Lung (tissue), 12 donors: ENCODE data around the gene UBB. TPM values are rescaled to one million over a fixed set of nuclear protein-coding genes. Genes with fewer than 3 reads are reported as not detected.

ENCODE experiments used
- ATAC-seq: fragments of 200-7000 bp; cut with Tn5 transposase; one replicate; pipeline ENCODE4 v1.9.1; 2020; ENCODE audit warnings: moderate number of reproducible peaks; ENCODE audit not compliant: insufficient read depth, low FRiP score
- DNase-seq, 3 donors: peaks; one replicate each; pipeline ENCODE4 v3.0.0-alpha.2; 2013 to 2017
- H3K27ac ChIP-seq, 2 donors: one replicate each; pipeline ENCODE4 v1.5.1; 2013; ENCODE audit warnings: mild to moderate bottlenecking in 2 of 2, moderate library complexity in 2 of 2, control low read depth in 1 of 2, inconsistent platforms in 1 of 2, low read depth in 1 of 2, low read length in 1 of 2
- H3K27me3 ChIP-seq, 3 donors: one replicate each; pipeline ENCODE4 v1.5.1; 2013; ENCODE audit warnings: low read length in 2 of 3; ENCODE audit not compliant: control insufficient read depth in 3 of 3, insufficient read depth in 3 of 3
- H3K36me3 ChIP-seq, 4 donors: one replicate each; pipeline ENCODE4 v1.5.1; 2013; ENCODE audit warnings: low read length in 4 of 4, mild to moderate bottlenecking in 1 of 4, moderate library complexity in 1 of 4; ENCODE audit not compliant: control insufficient read depth in 4 of 4, insufficient read depth in 4 of 4
- H3K4me1 ChIP-seq, 5 donors: one replicate each; pipeline ENCODE4 v1.5.1; 2013; ENCODE audit warnings: low read length in 5 of 5, mild to moderate bottlenecking in 2 of 5, moderate library complexity in 1 of 5; ENCODE audit not compliant: control insufficient read depth in 5 of 5, insufficient read depth in 5 of 5
- H3K4me3 ChIP-seq: one replicate; pipeline ENCODE4 v1.5.1; 2013; ENCODE audit warnings: mild to moderate bottlenecking, control low read depth, moderate library complexity
- H3K9ac ChIP-seq, 2 donors: one replicate each; pipeline ENCODE4 v1.5.1; 2013; ENCODE audit warnings: low read length in 2 of 2, control low read depth in 1 of 2; ENCODE audit not compliant: insufficient read depth in 1 of 2
- H3K9me3 ChIP-seq, 4 donors: one replicate each; pipeline ENCODE4 v1.5.1; 2013; ENCODE audit warnings: low read length in 3 of 4, mild to moderate bottlenecking in 1 of 4, moderate library complexity in 1 of 4; ENCODE audit not compliant: control insufficient read depth in 4 of 4, insufficient read depth in 3 of 4
- CTCF ChIP-seq: IDR thresholded peaks from 2 replicates; pipeline ENCODE4 v1.5.1; 2012; ENCODE audit warnings: mild to moderate bottlenecking; ENCODE audit errors: control extremely low read depth, extremely low read depth
- WGBS, 2 donors: extraction: QIAGEN DNeasy Blood & Tissue Kit; methylation state at CpG; one replicate each; pipeline ENCODE4 v1.1.7; 2013; 5-methylcytosine and 5-hydroxymethylcytosine counted together
- polyA plus RNA-seq, 2 donors: library from polyadenylated mRNA; stranded (reverse); fragments of 200-250 nt; gene quantifications; one replicate each; pipeline ENCODE4 v1.2.1, GENCODE V29; 2013
- total RNA-seq, 2 donors: library from RNA; depleted of rRNA in 1 of 2; stranded (reverse); fragments of >200 nt in 1 of 2; gene quantifications; one replicate each; pipeline ENCODE4 v1.2.1, GENCODE V29; 2014 to 2021
- donor health status: control.
- donor health status: control.
- donor health status: Bipolar disorder and iron deficiency.
- donor health status: healthy.
- donor health status: DM: yes; HTN: yes; CAD: no.

Gene UBB
- total and polyA plus RNA-seq, 4 donors: 602 to 1,870 (median 1,244) TPM

- 44 to 45% methylated on average over 10 of the region's 10 CpGs for WGBS, 2 donors
- peak overlapping the region; percentile 37 to 85 for H3K9ac ChIP-seq
- DNase-seq: no peak
- no peak overlapping the region for H3K27ac ChIP-seq
- no peaks in the 10 kb centered on the region for H3K27me3 ChIP-seq
- H3K4me3 ChIP-seq: no peak overlapping the region
- peaks cover 0 to 6% (median 6%) of the 10 kb centered on the region in 4 donors for H3K36me3 ChIP-seq
- ATAC-seq: no peak
- peaks cover 0 to 10% (median 4%) of the 10 kb centered on the region in 5 donors for H3K4me1 ChIP-seq
- no peak for TF ChIP-seq CTCF
- no peaks in the 10 kb centered on the region for H3K9me3 ChIP-seq
Observed at GRCh38 chr17:16351831-16352230, 29.1 kb upstream of the UBB start.

- Histone ChIP-seq H3K4me3 (peak overlapping the region; percentile 28), H3K27me3 (no peaks in the 10 kb centered on the region), H3K27ac (no peak overlapping the region), H3K4me1 (peaks cover 0 to 10% (median 4%) of the 10 kb centered on the region in 5 donors), H3K9ac (peak overlapping the region; percentile 37 to 85), H3K9me3 (no peaks in the 10 kb centered on the region), H3K36me3 (peaks cover 0 to 6% (median 3%) of the 10 kb centered on the region in 4 donors)
- no peak for TF ChIP-seq CTCF
- DNase-seq (peak in 2 of 3 donors; percentile 69 to 70), ATAC-seq (no peak)
- 2 to 3% methylated on average over 25 of the region's 25 CpGs for WGBS, 2 donors
Observed at GRCh38 chr17:16352303-16352666, 28.6 kb upstream of the UBB start.

- H3K4me3 ChIP-seq: peak overlapping the region; percentile 28
- peak; percentile 38 for ATAC-seq
- H3K27ac ChIP-seq: peak overlapping the region in 1 of 2 donors; percentile 19
- no peak for TF ChIP-seq CTCF
- peak; percentile 75 to 83 (median 78) for DNase-seq
- no peaks in the 10 kb centered on the region for H3K27me3 ChIP-seq
- H3K9me3 ChIP-seq: no peaks in the 10 kb centered on the region
- peaks cover 0 to 10% (median 4%) of the 10 kb centered on the region in 5 donors for H3K4me1 ChIP-seq
- WGBS, 2 donors: 1% methylated on average over 58 to 75 of the region's 75 CpGs
- peaks cover 0 to 6% (median 3%) of the 10 kb centered on the region in 4 donors for H3K36me3 ChIP-seq
- H3K9ac ChIP-seq: peak overlapping the region; percentile 37 to 85
Observed at GRCh38 chr17:16352667-16353316, 28.1 kb upstream of the UBB start.
